OCI-LY7 (cell line): ENCODE measurements around the gene OR2K2.

Source experiments
- EZH2phosphoT487 ChIP-seq: fragments of 200-600 bp; sonication (generic); IDR thresholded peaks from 2 replicates; pipeline ENCODE4 v1.6.1; 2018; ENCODE audit warnings: low read depth, borderline replicate concordance, mild to moderate bottlenecking, mixed run types, antibody characterized with exemption, low read length, moderate library complexity, mixed read lengths
- TF ChIP-seq, protein P1 (sequence below): fragments of 200-600 bp; sonication (generic); conservative IDR thresholded peaks from 2 replicates; pipeline ENCODE4 v1.5.1; 2014; ENCODE audit warnings: mild to moderate bottlenecking, antibody characterized with exemption, low read length, moderate library complexity, mixed read lengths

DNA sequence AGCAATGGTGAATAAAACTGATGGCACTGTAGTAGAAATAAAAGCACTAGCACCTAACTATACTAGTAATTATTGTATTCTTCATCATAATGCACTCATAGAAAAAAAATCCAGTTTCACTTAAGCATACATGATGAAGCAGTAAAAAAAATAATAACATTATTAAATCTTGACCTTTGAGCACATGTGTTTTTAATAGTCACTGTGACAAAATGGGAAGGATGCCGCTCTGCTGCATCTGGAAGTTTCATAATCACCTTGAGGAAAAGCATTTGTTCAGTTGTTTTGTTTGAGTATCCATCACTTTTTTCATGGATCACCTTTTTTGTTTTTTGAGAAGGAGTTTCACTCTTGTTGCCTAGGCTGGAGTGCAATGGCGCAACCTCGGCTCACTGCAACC is 13.2 kb downstream of the OR2K2 start:
- TF ChIP-seq, protein P1, sequence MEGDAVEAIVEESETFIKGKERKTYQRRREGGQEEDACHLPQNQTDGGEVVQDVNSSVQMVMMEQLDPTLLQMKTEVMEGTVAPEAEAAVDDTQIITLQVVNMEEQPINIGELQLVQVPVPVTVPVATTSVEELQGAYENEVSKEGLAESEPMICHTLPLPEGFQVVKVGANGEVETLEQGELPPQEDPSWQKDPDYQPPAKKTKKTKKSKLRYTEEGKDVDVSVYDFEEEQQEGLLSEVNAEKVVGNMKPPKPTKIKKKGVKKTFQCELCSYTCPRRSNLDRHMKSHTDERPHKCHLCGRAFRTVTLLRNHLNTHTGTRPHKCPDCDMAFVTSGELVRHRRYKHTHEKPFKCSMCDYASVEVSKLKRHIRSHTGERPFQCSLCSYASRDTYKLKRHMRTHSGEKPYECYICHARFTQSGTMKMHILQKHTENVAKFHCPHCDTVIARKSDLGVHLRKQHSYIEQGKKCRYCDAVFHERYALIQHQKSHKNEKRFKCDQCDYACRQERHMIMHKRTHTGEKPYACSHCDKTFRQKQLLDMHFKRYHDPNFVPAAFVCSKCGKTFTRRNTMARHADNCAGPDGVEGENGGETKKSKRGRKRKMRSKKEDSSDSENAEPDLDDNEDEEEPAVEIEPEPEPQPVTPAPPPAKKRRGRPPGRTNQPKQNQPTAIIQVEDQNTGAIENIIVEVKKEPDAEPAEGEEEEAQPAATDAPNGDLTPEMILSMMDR, result no peak
- no peak for TF ChIP-seq EZH2phosphoT487
